Stimulated activated CD8-positive, alpha-beta memory T cell treated with anti-CD3 and anti-CD28 coated beads, Interleukin-2, amount 100 ng/mL, for 48 hours (primary cell): Measurements from ENCODE around the gene LHPP.

Source experiments
- DNase-seq, 2 donors: peaks; one replicate each; pipeline ENCODE4 v3.0.0-alpha.2; 2020; ENCODE audit warnings: low read depth in 2 of 2

The LHPP gene

GRCh38 chr10:124595143-124595883, 133.7 kb downstream of the LHPP start:
- DNase-seq = no peak

GRCh38 chr10:124596116-124596785, 134.6 kb downstream of the LHPP start:
- DNase-seq = no peak

- no peak for DNase-seq
These were observed 135.6 kb downstream of the LHPP start for GRCh38 chr10:124596962-124597845.

- no peak for DNase-seq
These were observed 136.2 kb downstream of the LHPP start for GRCh38 chr10:124597846-124598165.

- no peak for DNase-seq
These were observed 136.6 kb downstream of the LHPP start for GRCh38 chr10:124598196-124598595.

- DNase-seq = no peak
These were observed 137.4 kb downstream of the LHPP start for GRCh38 chr10:124598773-124599587.

- DNase-seq = no peak
These were observed 138.0 kb downstream of the LHPP start for GRCh38 chr10:124599588-124600050.

GRCh38 chr10:124600051-124600880, 138.6 kb downstream of the LHPP start:
- DNase-seq = no peak

- no peak for DNase-seq
These were observed 139.4 kb downstream of the LHPP start for GRCh38 chr10:124601016-124601415.

- DNase-seq = no peak
These were observed 140.0 kb downstream of the LHPP start for GRCh38 chr10:124601431-124602120.

GRCh38 chr10:124602121-124602561, 140.5 kb downstream of the LHPP start:
- no peak for DNase-seq

- no peak for DNase-seq
These were observed 141.2 kb downstream of the LHPP start for GRCh38 chr10:124602646-124603365.

- no peak for DNase-seq
These were observed 142.0 kb downstream of the LHPP start for GRCh38 chr10:124603376-124604213.

GRCh38 chr10:124604214-124605000, 142.8 kb downstream of the LHPP start:
- DNase-seq = no peak

- no peak for DNase-seq
These were observed 143.4 kb downstream of the LHPP start for GRCh38 chr10:124605001-124605370.

GRCh38 chr10:124605481-124605855, 143.8 kb downstream of the LHPP start:
- no peak for DNase-seq
